ENCODE measurements around the gene LAMC3.

The LAMC3 gene

DNA sequence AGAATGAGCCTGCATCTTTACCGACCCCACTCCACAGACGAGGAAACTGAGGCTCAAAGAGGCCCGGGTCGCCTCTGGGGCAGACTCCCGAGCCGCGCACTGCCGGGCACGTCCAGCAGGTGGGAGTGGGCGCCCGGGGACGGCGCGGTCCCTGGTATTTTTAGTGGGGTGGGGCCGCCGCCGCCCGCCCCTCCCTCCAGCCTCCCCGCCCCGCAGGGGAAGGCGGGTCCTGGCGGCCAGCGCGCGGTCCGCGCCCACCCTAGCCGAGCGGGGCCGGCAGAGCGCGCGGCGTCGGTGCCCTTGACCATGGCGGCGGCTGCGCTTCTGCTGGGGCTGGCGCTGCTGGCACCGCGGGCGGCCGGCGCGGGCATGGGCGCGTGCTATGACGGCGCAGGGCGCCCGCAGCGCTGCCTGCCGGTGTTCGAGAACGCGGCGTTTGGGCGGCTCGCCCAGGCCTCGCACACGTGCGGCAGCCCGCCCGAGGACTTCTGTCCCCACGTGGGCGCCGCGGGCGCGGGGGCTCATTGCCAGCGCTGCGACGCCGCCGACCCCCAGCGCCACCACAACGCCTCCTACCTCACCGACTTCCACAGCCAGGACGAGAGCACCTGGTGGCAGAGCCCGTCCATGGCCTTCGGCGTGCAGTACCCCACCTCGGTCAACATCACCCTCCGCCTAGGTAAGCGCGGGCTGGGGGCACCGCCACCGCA is at the start of gene LAMC3:
Gene LAMC3 (plus strand): TSS at position 266 of the 710 bp plus-strand sequence. CDS start 41 bp downstream, at position 307.
- Histone ChIP-seq H3K36me3 (ENCODE audit: insufficient read depth, low read length) (no peaks in the 10 kb centered on the region), H3K9ac (ENCODE audit: low read length) (no peak within 1 kb of the TSS), H3K4me3 (ENCODE audit: low read depth in 1 of 2, low read length in 2 of 2) (no peak within 1 kb of the TSS), H3K4me1 (ENCODE audit: insufficient read depth, low read length) (no peaks in the 10 kb centered on the region), H3K27me3 (ENCODE audit: control insufficient read depth in 1 of 2, insufficient read depth in 2 of 2, low read length in 2 of 2) (peaks cover 17 to 29% of the 10 kb centered on the region in 2 donors), H3K27ac (ENCODE audit: low read depth, low read length) (no peak within 1 kb of the TSS), H3K9me3 (ENCODE audit: low read length) (no peaks in the 10 kb centered on the region)

DNA sequence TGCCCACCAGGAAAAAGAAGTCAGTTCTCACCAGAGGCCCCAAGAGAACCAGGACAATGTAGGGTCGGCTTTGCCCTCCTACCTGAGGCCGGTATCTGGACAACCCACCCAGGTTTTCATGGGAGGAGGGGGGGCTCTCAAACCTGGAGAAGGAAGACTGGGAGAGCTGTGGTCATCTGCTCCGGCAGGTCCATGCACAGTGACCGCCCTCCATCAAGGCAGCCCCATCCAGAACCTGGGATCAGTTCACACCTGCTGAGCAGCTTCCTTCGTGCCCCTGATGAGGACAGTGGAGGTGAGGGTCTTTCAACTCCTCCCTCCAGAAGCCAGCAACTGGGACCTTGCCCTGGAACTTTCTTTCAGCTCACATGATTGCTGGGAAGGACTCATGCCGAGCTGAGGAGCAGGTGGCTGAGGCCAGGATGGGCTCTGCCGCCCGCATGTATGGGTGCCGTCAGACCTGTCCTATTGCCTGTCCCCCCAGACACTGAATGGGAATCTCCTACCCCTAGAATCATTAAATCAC is 49.1 kb upstream of the LAMC3 start:
- Histone ChIP-seq H3K27ac (ENCODE audit: low read depth, low read length) (no peak overlapping the region), H3K27me3 (ENCODE audit: control insufficient read depth in 1 of 2, insufficient read depth in 2 of 2, low read length in 2 of 2) (peaks cover 0 to 16% of the 10 kb centered on the region in 2 donors), H3K9me3 (ENCODE audit: low read length) (no peaks in the 10 kb centered on the region), H3K9ac (ENCODE audit: low read length) (no peak overlapping the region), H3K36me3 (ENCODE audit: insufficient read depth, low read length) (no peaks in the 10 kb centered on the region), H3K4me1 (ENCODE audit: insufficient read depth, low read length) (no peaks in the 10 kb centered on the region), H3K4me3 (ENCODE audit: low read depth in 1 of 2, low read length in 2 of 2) (no peak overlapping the region)

DNA sequence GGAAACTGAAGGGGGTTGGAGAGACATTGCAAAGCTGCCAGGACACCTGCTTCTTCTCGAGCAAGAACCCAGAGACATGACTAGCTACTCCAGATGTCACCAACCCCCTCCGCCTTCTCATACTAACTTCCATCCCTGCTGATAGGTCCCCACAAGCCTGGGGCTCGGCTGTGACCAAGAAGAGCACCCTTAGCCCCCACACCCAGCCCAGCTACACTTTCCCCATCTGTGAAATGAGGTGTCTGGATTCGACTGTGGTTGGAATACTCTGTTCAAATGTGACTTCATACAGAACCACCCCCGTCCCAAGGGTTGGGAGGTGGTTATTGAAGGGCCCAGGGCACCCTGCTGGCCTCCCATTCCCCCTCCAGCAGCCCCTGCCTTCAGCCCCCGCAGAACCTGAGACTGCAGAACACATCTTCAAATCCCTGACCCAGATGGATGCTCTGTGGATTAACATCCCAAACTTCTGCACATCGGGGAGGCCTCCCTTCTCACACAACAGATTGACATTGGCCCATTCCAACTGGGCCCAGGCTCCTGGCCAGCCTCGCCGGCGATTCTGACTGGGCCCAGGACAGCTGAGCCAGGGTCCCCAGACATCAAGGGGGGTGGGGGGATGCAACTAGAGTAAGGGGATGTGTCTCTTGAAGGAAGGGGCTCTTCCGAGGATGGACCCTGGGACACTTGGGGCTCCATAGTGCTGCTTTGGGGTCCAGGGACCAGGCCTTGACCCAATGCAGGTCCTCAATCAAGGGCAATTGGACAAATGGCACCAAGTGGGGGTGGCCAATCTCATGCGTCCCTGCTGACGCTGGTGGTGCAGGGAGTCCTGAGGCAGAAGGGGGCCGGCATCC is 48.2 kb upstream of the LAMC3 start:
- Histone ChIP-seq H3K4me3 (ENCODE audit: low read depth in 1 of 2, low read length in 2 of 2) (no peak overlapping the region), H3K27me3 (ENCODE audit: control insufficient read depth in 1 of 2, insufficient read depth in 2 of 2, low read length in 2 of 2) (peaks cover 0 to 16% of the 10 kb centered on the region in 2 donors), H3K9me3 (ENCODE audit: low read length) (no peaks in the 10 kb centered on the region), H3K9ac (ENCODE audit: low read length) (no peak overlapping the region), H3K4me1 (ENCODE audit: insufficient read depth, low read length) (no peaks in the 10 kb centered on the region), H3K27ac (ENCODE audit: low read depth, low read length) (no peak overlapping the region), H3K36me3 (ENCODE audit: insufficient read depth, low read length) (no peaks in the 10 kb centered on the region)

DNA sequence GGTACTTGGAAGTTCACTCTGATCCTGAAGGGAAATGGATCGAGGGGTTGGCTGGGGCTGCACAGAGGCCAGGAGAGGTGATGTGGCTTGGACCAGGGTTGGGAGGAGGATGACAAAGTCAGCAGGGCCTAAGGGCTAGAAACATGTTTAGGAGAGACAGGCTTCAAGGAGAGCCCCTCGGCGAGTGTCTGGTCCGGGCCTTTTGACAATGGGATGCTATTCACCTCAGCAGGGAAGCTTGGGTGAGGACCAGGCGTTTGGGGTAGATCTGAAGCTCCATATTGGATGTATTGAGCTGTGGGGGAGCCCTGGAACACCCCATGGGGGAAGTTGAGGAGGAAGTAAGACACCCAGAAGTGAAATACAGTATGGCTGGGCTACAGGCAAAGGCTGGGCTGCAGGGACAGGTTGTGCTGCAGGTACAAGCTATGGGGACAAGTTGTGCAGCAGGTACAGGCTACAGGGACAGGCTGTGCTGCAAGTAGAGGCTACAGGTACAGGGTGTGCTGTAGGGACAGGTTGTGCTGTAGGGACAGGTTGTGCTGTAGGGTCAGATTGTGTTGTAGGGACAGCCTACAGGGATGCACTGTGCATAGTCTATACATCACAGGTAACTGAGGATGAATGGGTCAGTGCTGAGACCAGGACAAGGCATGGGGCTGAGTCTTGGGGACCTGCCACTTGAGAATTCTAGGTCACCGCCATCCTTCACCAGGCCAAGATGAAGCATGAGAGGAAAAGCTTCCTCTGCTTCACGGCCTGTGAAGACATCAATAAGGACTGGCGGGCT is 47.3 kb upstream of the LAMC3 start:
- Histone ChIP-seq H3K27me3 (ENCODE audit: control insufficient read depth in 1 of 2, insufficient read depth in 2 of 2, low read length in 2 of 2) (peaks cover 0 to 7% of the 10 kb centered on the region in 2 donors), H3K9me3 (ENCODE audit: low read length) (no peaks in the 10 kb centered on the region), H3K4me1 (ENCODE audit: insufficient read depth, low read length) (no peaks in the 10 kb centered on the region), H3K27ac (ENCODE audit: low read depth, low read length) (no peak overlapping the region), H3K36me3 (ENCODE audit: insufficient read depth, low read length) (no peaks in the 10 kb centered on the region), H3K9ac (ENCODE audit: low read length) (no peak overlapping the region), H3K4me3 (ENCODE audit: low read depth in 1 of 2, low read length in 2 of 2) (no peak overlapping the region)

DNA sequence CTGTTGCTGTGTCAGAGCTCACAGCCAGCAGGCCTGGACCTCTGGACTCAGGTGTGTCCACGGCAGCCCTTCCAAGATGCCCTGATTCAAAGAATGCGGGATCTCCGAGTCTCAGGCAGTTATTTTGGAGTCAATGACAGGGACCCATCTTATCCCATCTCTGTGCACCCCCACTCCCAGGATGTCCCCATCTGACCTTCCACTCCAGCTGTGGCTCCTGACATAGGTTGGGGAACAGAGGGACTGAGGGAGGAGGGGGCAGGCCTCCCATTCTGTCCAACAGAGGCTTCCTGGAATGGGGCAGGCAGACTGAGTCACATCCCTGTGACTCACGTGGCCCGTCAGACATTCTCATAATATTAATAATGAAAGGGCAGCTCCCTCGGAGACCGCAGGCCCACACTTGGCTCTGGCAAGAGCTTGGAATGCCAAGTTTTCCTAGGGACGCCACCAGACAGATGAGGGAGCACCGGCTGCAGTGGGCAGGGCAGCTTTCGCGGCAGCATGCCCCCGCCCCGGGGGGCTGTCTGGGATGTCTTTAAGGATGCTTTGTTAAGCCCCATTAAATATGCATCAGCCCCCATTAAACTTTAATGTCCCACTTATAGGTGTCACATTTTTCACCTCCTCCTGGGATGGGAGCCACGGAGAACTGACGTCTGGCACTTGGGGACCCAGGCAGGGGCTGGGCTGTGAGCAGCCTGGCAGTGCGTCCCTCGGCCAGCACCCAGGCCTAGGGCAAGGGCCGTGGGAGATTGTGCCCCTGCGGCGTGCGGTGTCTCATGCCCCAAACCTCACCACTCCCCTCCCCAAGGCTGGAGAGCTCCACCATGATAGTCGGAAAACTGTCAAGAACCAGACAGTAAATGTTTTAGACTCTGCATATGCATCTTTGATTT is 46.3 kb upstream of the LAMC3 start:
- H3K27ac ChIP-seq (ENCODE audit: low read depth, low read length), result no peak overlapping the region
- no peaks in the 10 kb centered on the region for H3K36me3 ChIP-seq (ENCODE audit: insufficient read depth, low read length)
- H3K4me1 ChIP-seq (ENCODE audit: insufficient read depth, low read length), result no peaks in the 10 kb centered on the region
- no peaks in the 10 kb centered on the region for H3K27me3 ChIP-seq (ENCODE audit: control insufficient read depth in 1 of 2, insufficient read depth in 2 of 2, low read length in 2 of 2)
- no peak overlapping the region for H3K9ac ChIP-seq (ENCODE audit: low read length)
- no peak overlapping the region for H3K4me3 ChIP-seq (ENCODE audit: low read depth in 1 of 2, low read length in 2 of 2)
- no peaks in the 10 kb centered on the region for H3K9me3 ChIP-seq (ENCODE audit: low read length)

DNA sequence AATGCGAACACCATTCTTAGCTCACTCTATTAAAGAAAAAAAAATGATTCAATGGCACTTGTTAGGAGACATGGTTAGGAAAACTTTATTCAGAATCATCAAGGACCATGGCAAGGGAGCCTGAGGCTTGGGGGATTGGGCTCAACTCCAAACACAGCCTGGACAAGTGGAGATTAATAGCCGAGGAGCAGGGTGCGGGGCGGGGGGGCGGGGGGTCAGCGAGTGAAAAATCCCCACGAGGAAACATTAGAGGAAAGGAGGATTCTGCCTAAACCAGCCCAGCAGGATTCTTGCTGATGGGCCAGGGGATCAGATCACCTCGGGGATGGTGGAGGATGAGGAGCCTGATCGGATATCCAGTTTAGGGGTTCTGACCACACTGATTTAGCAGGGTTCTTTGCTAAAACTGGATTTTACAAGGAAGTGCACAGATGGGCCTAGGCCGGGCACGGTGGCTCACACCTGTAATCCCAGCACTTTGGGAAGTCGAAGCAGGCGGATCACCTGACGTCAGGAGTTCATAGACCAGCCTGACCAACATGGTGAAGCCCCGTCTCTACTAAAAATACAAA is 45.6 kb upstream of the LAMC3 start:
- Histone ChIP-seq H3K4me3 (ENCODE audit: low read depth in 1 of 2, low read length in 2 of 2) (no peak overlapping the region), H3K9me3 (ENCODE audit: low read length) (no peaks in the 10 kb centered on the region), H3K36me3 (ENCODE audit: insufficient read depth, low read length) (no peaks in the 10 kb centered on the region), H3K27ac (ENCODE audit: low read depth, low read length) (no peak overlapping the region), H3K27me3 (ENCODE audit: control insufficient read depth in 1 of 2, insufficient read depth in 2 of 2, low read length in 2 of 2) (no peaks in the 10 kb centered on the region), H3K9ac (ENCODE audit: low read length) (no peak overlapping the region), H3K4me1 (ENCODE audit: insufficient read depth, low read length) (no peaks in the 10 kb centered on the region)

DNA sequence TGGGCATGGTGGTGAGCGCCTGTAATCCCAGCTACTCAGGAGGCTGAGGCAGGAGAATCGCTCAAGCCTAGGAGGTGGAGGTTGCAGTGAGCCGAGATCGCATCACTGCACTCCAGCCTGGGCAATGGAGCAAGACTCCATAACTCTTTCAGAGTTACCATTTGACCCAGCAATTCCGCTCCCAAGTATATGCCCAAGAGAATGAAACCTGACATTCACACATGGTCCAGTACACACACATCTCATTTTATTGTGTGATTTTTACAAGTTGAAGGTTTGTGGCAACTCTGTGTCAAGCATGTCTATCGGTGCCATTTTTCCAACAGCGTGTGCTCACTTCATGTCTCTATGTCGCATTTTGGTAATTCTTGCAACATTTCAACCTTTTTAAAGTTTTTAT is 45.1 kb upstream of the LAMC3 start:
- H3K9ac ChIP-seq (ENCODE audit: low read length), result no peak overlapping the region
- no peak overlapping the region for H3K27ac ChIP-seq (ENCODE audit: low read depth, low read length)
- H3K9me3 ChIP-seq (ENCODE audit: low read length), result no peaks in the 10 kb centered on the region
- H3K27me3 ChIP-seq (ENCODE audit: control insufficient read depth in 1 of 2, insufficient read depth in 2 of 2, low read length in 2 of 2), result no peaks in the 10 kb centered on the region
- H3K4me3 ChIP-seq (ENCODE audit: low read depth in 1 of 2, low read length in 2 of 2), result no peak overlapping the region
- no peaks in the 10 kb centered on the region for H3K4me1 ChIP-seq (ENCODE audit: insufficient read depth, low read length)
- H3K36me3 ChIP-seq (ENCODE audit: insufficient read depth, low read length), result no peaks in the 10 kb centered on the region

DNA sequence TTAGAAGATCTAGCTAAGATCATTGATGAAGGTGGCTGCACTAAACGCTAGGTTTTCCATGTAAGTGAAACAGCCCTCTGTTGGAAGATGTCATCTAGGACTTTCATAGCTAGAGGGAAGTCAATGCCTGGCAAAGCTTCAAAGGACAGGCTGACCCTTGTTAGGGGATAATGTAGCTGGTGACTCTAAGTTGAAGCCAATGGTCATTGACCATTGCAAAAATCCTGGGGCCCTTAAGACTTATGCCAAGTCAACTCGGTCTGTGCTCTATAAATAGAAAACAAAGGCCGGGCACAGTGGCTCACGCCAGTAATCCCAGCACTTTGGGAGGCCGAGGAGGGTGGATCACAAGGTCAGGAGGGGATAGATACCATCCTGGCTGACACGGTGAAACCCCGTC is 43.3 kb upstream of the LAMC3 start:
- H3K9me3 ChIP-seq (ENCODE audit: low read length), result no peaks in the 10 kb centered on the region
- no peak overlapping the region for H3K27ac ChIP-seq (ENCODE audit: low read depth, low read length)

DNA sequence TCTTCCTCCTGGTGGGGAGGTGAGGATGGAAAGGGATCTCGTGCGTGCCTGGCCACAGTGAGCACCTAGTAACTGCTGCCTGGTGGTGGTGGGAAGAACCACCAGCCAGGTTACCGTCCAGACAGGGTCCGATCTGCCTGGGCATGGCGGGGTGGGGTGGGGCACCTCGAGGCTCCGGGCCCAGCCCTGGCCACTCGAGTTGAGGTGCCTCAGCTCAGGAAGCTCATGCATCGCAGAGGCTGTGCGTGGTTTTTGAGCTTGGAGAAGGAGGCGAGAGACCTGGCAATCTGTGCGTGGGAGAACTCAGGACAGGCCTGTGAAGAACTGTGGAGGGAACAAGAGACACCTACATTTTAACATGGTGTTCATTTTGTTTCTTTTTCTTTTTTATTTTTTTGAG is 38.9 kb upstream of the LAMC3 start:
- Histone ChIP-seq H3K36me3 (ENCODE audit: insufficient read depth, low read length) (no peaks in the 10 kb centered on the region), H3K9ac (ENCODE audit: low read length) (no peak overlapping the region), H3K27ac (ENCODE audit: low read depth, low read length) (no peak overlapping the region), H3K9me3 (ENCODE audit: low read length) (no peaks in the 10 kb centered on the region), H3K4me3 (ENCODE audit: low read depth in 1 of 2, low read length in 2 of 2) (no peak overlapping the region), H3K27me3 (ENCODE audit: control insufficient read depth in 1 of 2, insufficient read depth in 2 of 2, low read length in 2 of 2) (peaks cover 8 to 17% of the 10 kb centered on the region in 2 donors), H3K4me1 (ENCODE audit: insufficient read depth, low read length) (no peaks in the 10 kb centered on the region)

More for the DNA sequence above, 43.3 kb upstream of the LAMC3 start:
- no peaks in the 10 kb centered on the region for H3K27me3 ChIP-seq (ENCODE audit: control insufficient read depth in 1 of 2, insufficient read depth in 2 of 2, low read length in 2 of 2)
- H3K36me3 ChIP-seq (ENCODE audit: insufficient read depth, low read length), result no peaks in the 10 kb centered on the region
- H3K4me3 ChIP-seq (ENCODE audit: low read depth in 1 of 2, low read length in 2 of 2), result no peak overlapping the region
- no peaks in the 10 kb centered on the region for H3K4me1 ChIP-seq (ENCODE audit: insufficient read depth, low read length)
- no peak overlapping the region for H3K9ac ChIP-seq (ENCODE audit: low read length)

DNA sequence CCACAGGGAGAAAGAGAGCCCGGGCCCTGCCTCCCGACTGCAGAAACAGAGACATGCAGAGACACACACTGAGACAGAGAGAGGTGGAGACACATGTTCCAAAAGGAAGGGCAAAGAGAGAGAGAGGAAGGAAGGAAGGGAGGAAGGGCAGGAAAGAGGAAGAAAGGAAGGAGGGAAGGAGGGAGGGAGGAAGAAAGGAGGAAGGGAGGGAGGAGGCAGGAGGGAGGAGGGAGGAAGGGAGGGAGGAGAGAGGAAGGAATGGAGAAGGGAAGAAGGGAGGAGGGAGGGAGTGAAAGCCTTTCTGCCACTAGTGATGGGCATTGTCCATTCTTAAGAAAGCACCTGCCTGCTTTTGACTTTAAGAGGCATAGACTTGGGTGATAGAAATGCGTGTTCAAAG is 38.1 kb upstream of the LAMC3 start:
- H3K27ac ChIP-seq (ENCODE audit: low read depth, low read length), result no peak overlapping the region
- no peaks in the 10 kb centered on the region for H3K36me3 ChIP-seq (ENCODE audit: insufficient read depth, low read length)
- no peaks in the 10 kb centered on the region for H3K4me1 ChIP-seq (ENCODE audit: insufficient read depth, low read length)
- H3K4me3 ChIP-seq (ENCODE audit: low read depth in 1 of 2, low read length in 2 of 2), result no peak overlapping the region
- H3K27me3 ChIP-seq (ENCODE audit: control insufficient read depth in 1 of 2, insufficient read depth in 2 of 2, low read length in 2 of 2), result peaks cover 8 to 17% of the 10 kb centered on the region in 2 donors
- H3K9ac ChIP-seq (ENCODE audit: low read length), result no peak overlapping the region
- no peaks in the 10 kb centered on the region for H3K9me3 ChIP-seq (ENCODE audit: low read length)

All from muscle layer of colon (tissue), 2 donors.